Endothelial cell of umbilical vein (primary cell): Measurements from ENCODE around the gene VDR. TPM values are rescaled to one million over a fixed set of nuclear protein-coding genes. Genes with fewer than 3 reads are reported as not detected.

Experiments used
- BruUV-seq: library from RNA; stranded (reverse); fragments of 400-500 nt; replicated peaks from 2 replicates; lab custom pipeline; 2021; lab: Mats Ljungman, UMichigan
- CTCF ChIA-PET: fragments of 300-600, 350-600 bp; sonication (Branson Sonifier 250); formaldehyde crosslinking; loops from one replicate; lab custom pipeline; 2021; ENCODE audit warnings: antibody characterized with exemption, inconsistent platforms; lab: Charles Lee
- POLR2A ChIA-PET: fragments of 300-600, 350-600 bp; sonication (Branson Sonifier 250); formaldehyde crosslinking; loops from one replicate; lab custom pipeline; 2021; ENCODE audit warnings: antibody characterized with exemption, inconsistent platforms; lab: Charles Lee
- DNase-seq: peaks from one replicate; pipeline ENCODE4 v3.0.0-alpha.2; 2011; ENCODE audit warnings: low read depth, low spot score
- FAIRE-seq: peaks from 2 replicates; lab custom pipeline; 2011; peaks lifted over from hg19 to GRCh38; lab: Jason Lieb, UNC
- H2AFZ ChIP-seq: 2 replicates; pipeline ENCODE4 v1.6.0; 2012; ENCODE audit warnings: low read depth, low read length, control low read depth, inconsistent platforms
- H3K27ac ChIP-seq: 2 replicates; pipeline ENCODE4 v1.5.1; 2011; ENCODE audit warnings: low read depth, mild to moderate bottlenecking, control low read depth, low read length, moderate library complexity; ENCODE audit not compliant: insufficient read depth
- H3K27me3 ChIP-seq, 2 experiments: 2 replicates each; pipeline versions ENCODE4 v1.6.0 to v1.6.1; 2011; ENCODE audit warnings: low read length in 2 of 2, mixed read lengths in 1 of 2; ENCODE audit not compliant: control insufficient read depth in 2 of 2, insufficient read depth in 2 of 2
- H3K36me3 ChIP-seq, 2 experiments: 2 replicates in 1 of 2; 3 replicates in 1 of 2; pipeline ENCODE4 v1.5.1; 2011; ENCODE audit warnings: low read length in 2 of 2, mild to moderate bottlenecking in 1 of 2, moderate library complexity in 1 of 2; ENCODE audit not compliant: control insufficient read depth in 2 of 2, insufficient read depth in 2 of 2; ENCODE audit errors: extremely low read depth in 1 of 2
- H3K4me1 ChIP-seq: 3 replicates; pipeline ENCODE4 v1.5.1; 2011; ENCODE audit warnings: mild to moderate bottlenecking, low read length; ENCODE audit not compliant: control insufficient read depth, insufficient read depth; ENCODE audit errors: extremely low read depth
- H3K4me2 ChIP-seq: 2 replicates; pipeline ENCODE4 v1.6.1; 2011; ENCODE audit warnings: low read length, control low read depth, mixed read lengths; ENCODE audit not compliant: insufficient read depth
- H3K4me3 ChIP-seq, 3 experiments: fragments of 200-600 bp in 1 of 3; sonication (generic), shearing (Covaris generic) in 1 of 3; replicated peaks in 1 of 3; 2 replicates each; pipeline ENCODE4 v1.5.1; 2011 to 2016; ENCODE audit warnings: control low read depth in 3 of 3, low read length in 3 of 3, mild to moderate bottlenecking in 2 of 3, inconsistent platforms in 1 of 3, low read depth in 1 of 3, moderate library complexity in 1 of 3; ENCODE audit not compliant: insufficient read depth in 1 of 3
- H3K79me2 ChIP-seq: 2 replicates; pipeline ENCODE4 v1.6.0; 2012; ENCODE audit warnings: low read length, inconsistent platforms; ENCODE audit not compliant: control insufficient read depth, insufficient read depth
- H3K9ac ChIP-seq: replicated peaks from 2 replicates; pipeline ENCODE3; 2011; ENCODE audit warnings: low read length, control low read depth; ENCODE audit not compliant: insufficient read depth; ENCODE audit errors: extremely low read depth
- H3K9me1 ChIP-seq: replicated peaks from 3 replicates; pipeline ENCODE4 v1.6.0; 2011; ENCODE audit warnings: mild to moderate bottlenecking, low read length; ENCODE audit not compliant: control insufficient read depth, insufficient read depth; ENCODE audit errors: extremely low read depth
- H3K9me3 ChIP-seq: replicated peaks from 2 replicates; pipeline ENCODE4 v1.5.1; 2012; ENCODE audit warnings: low read length, inconsistent platforms; ENCODE audit not compliant: control insufficient read depth, insufficient read depth
- H4K20me1 ChIP-seq: replicated peaks from 2 replicates; pipeline ENCODE3; 2011; ENCODE audit warnings: mild to moderate bottlenecking, low read length; ENCODE audit not compliant: control insufficient read depth, insufficient read depth; ENCODE audit errors: extremely low read depth
- FOS ChIP-seq: IDR thresholded peaks from 2 replicates; pipeline ENCODE4 v1.6.1; 2011; ENCODE audit warnings: mild to moderate bottlenecking, low read length, moderate library complexity, borderline replicate concordance; ENCODE audit not compliant: insufficient read depth
- JUN ChIP-seq: IDR thresholded peaks from 2 replicates; pipeline ENCODE4 v1.6.1; 2011; ENCODE audit warnings: borderline replicate concordance, low read depth; ENCODE audit not compliant: insufficient read length, insufficient read depth
- MYC ChIP-seq: IDR thresholded peaks from one replicate; pipeline ENCODE4 v1.6.1; 2011; ENCODE audit warnings: mild to moderate bottlenecking, low read depth, low read length
- dilution Hi-C: fragments of 300-500 bp; cut with MboI; formaldehyde crosslinking; loops from one replicate; pipeline ENCODE4 v1.15.0; 2019; ENCODE audit warnings: low sequenced_read_pairs; ENCODE audit not compliant: extremely low pct_ligation_motif_present
- intact Hi-C: fragments of 100-400 bp; cut with micrococcal nuclease; formaldehyde crosslinking; loops from one replicate; pipeline ENCODE4 v1.10.0; 2022
- polyA plus RNA-seq, 4 experiments: library from polyadenylated mRNA; depleted of rRNA in 3 of 4; stranded (reverse) in 3 of 4; unstranded in 1 of 4; fragments of >200 nt; gene quantifications; 2 replicates each; pipeline versions ENCODE4 v1.2.1 to v1.2.3, GENCODE V29; 2011 to 2012; ENCODE audit warnings: missing spikeins in 1 of 4
- total RNA-seq: library from RNA; stranded (reverse); gene quantifications from 2 replicates; pipeline ENCODE4 v1.2.3, GENCODE V29; 2021
- TF ChIP-seq, protein P1 (sequence below): IDR thresholded peaks from 2 replicates; pipeline ENCODE4 v1.6.1; 2011; ENCODE audit not compliant: insufficient read depth, insufficient read length

The VDR gene
- total and polyA plus RNA-seq, 2 donors (not counting 3 experiments of a cell fraction or from before 2014, with no cell fraction given): 0.73 to 0.91 TPM

DNA sequence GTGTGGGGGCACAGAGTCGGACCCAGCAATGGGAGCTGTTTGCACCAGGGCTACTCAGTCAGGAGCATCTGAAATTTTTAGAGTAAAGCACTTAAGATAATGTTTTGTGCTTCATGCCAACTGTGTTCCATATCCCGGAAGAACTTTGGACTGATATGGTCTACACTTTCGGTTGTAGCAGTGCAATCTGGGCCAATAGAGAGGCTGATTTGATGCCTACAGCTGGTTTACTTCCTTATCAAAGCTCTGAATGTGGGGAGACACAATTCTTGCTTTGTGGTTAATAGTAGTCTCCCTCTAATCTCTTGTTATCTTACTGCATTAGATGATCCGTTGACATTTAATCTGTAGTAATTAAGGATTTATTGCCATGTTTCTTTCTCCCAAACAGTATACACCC is 7.8 kb upstream of the VDR start:
- H3K9ac ChIP-seq: no peak overlapping the region

DNA sequence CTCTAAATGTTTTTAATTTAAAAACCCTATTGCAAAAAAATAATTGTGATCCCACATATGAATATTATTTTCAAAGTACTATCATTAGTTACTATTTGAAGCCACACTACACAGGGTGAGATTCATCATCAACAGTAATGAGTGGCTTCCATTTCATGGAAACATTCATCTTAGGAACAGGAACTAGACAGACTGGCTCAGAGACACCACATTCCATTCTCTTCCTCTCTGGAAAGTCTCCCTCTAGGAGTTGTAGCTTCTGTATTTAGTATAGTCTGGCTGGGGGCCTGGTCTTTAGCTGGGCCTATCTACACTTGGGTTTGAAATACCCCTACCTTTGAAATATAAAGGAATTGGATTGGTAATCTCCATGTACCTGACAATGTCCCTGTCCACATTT is 6.2 kb upstream of the VDR start:
- H2AFZ ChIP-seq: no peak overlapping the region
- DNase-seq (no peak), FAIRE-seq (no peak)
- TF ChIP-seq, protein P1, sequence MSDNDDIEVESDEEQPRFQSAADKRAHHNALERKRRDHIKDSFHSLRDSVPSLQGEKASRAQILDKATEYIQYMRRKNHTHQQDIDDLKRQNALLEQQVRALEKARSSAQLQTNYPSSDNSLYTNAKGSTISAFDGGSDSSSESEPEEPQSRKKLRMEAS: no peak
- TF ChIP-seq MYC: no peak
- H3K9me3 ChIP-seq: no peaks in the 10 kb centered on the region
- POLR2A ChIA-PET: no interaction called here
- H3K27me3 ChIP-seq: peaks cover 32 to 43% of the 10 kb centered on the region in 2 experiments
- no peaks in the 10 kb centered on the region for H3K36me3 ChIP-seq
- no peaks in the 10 kb centered on the region for H3K4me1 ChIP-seq
- intact Hi-C loops: no loop called here
- no peak overlapping the region for H3K4me2 ChIP-seq
- BruUV-seq: no TSS peak
- no peaks in the 10 kb centered on the region for H4K20me1 ChIP-seq
- dilution Hi-C loops: no loop called here
- no peak overlapping the region for H3K9ac ChIP-seq
- no peak overlapping the region for H3K27ac ChIP-seq
- CTCF ChIA-PET: no interaction called here
- no peaks in the 10 kb centered on the region for H3K9me1 ChIP-seq
- H3K79me2 ChIP-seq: no peaks in the 10 kb centered on the region
- no peak overlapping the region for H3K4me3 ChIP-seq

More for the DNA sequence above, 7.8 kb upstream of the VDR start:
- TF ChIP-seq FOS: no peak
- TF ChIP-seq, protein P1: no peak
- TF ChIP-seq JUN: no peak
- no peak for TF ChIP-seq MYC
- intact Hi-C loops (no loop called here), dilution Hi-C loops (no loop called here)
- POLR2A ChIA-PET: no interaction called here
- Histone ChIP-seq H3K4me1 (no peaks in the 10 kb centered on the region), H3K4me3 (no peak overlapping the region), H3K27me3 (peaks cover 25 to 31% of the 10 kb centered on the region in 2 experiments), H3K9me3 (no peaks in the 10 kb centered on the region), H2AFZ (no peak overlapping the region), H3K36me3 (no peaks in the 10 kb centered on the region), H3K4me2 (no peak overlapping the region), H3K79me2 (no peaks in the 10 kb centered on the region), H3K27ac (no peak overlapping the region), H4K20me1 (no peaks in the 10 kb centered on the region), H3K9me1 (no peaks in the 10 kb centered on the region)
- FAIRE-seq (no peak), DNase-seq (no peak)
- CTCF ChIA-PET: interaction anchor here (1.0 kb wide), 1 partner anchor 37 kb away, joined by 3 read pairs; no protein-coding TSS in a partner anchor
- BruUV-seq: no TSS peak
